Psoas muscle (tissue), 8 donors: ENCODE measurements around the gene MRPL14. TPM values are rescaled to one million over a fixed set of nuclear protein-coding genes. Genes with fewer than 3 reads are reported as not detected.
"Not testable (repeated sequence)": the region's sequence is repeated elsewhere in the genome, so short reads cannot be mapped to it uniquely, and the experiment has no call there.

Experiments used
- ATAC-seq, 4 donors: fragments of 200-7000 bp; cut with Tn5 transposase; one replicate each; pipeline ENCODE4 v1.9.1; 2020; ENCODE audit warnings: moderate library complexity in 3 of 4, mild to moderate bottlenecking in 2 of 4
- DNase-seq, 2 donors: peaks; one replicate each; pipeline ENCODE4 v3.0.0-alpha.2; 2020
- H3K27ac ChIP-seq: fragments of 200-600 bp; one replicate; pipeline ENCODE4 v1.8.0; 2022
- H3K27me3 ChIP-seq, 3 donors: fragments of 200-600 bp in 1 of 3; one replicate each; pipeline versions ENCODE4 v1.6.1 to v1.8.0; 2013 to 2022; ENCODE audit warnings: low read length in 2 of 3, mild to moderate bottlenecking in 2 of 3, moderate library complexity in 1 of 3; ENCODE audit not compliant: insufficient read depth in 3 of 3
- H3K36me3 ChIP-seq, 2 donors: fragments of 200-600 bp in 1 of 2; one replicate each; pipeline versions ENCODE4 v1.6.1 to v1.8.0; 2013 to 2022; ENCODE audit warnings: low read depth in 1 of 2, mild to moderate bottlenecking in 1 of 2, moderate library complexity in 1 of 2; ENCODE audit not compliant: insufficient read depth in 1 of 2
- H3K4me1 ChIP-seq: fragments of 200-600 bp; one replicate; pipeline ENCODE4 v1.8.0; 2022
- H3K4me3 ChIP-seq: fragments of 200-600 bp; one replicate; pipeline ENCODE4 v1.8.0; 2022; ENCODE audit warnings: mild to moderate bottlenecking
- H3K9me3 ChIP-seq: fragments of 200-600 bp; one replicate; pipeline ENCODE4 v1.8.0; 2022
- WGBS, 3 donors: extraction: QIAGEN DNeasy Blood & Tissue Kit; methylation state at CpG; one replicate each; pipeline versions ENCODE4 v1.1.6 to v1.1.7; 2013; 5-methylcytosine and 5-hydroxymethylcytosine counted together
- intact Hi-C, 2 donors: fragments of 100-400 bp; cut with DNase I; formaldehyde crosslinking; loops; one replicate each; pipeline versions ENCODE4 v1.11.0 to v1.14.2; 2022
- polyA plus RNA-seq, 3 donors: library from polyadenylated mRNA; stranded (reverse); fragments of 200-250 nt; gene quantifications; one replicate each; pipeline ENCODE4 v1.2.3, GENCODE V29; 2013
- total RNA-seq, 4 donors: library from RNA; stranded (reverse); fragmentation: NEBNext Ultra II Directional in 2 of 4; extraction: Animal tissue kit (Norgen Biotek cat#: 25700) in 2 of 4; gene quantifications; one replicate each; pipeline versions ENCODE4 v1.2.1 to v1.2.4, GENCODE V29; 2021 to 2023
- TF ChIP-seq, protein P1 (sequence below): fragments of 200-600 bp; IDR thresholded peaks from one replicate; pipeline ENCODE4 v1.8.0; 2022; ENCODE audit warnings: antibody characterized with exemption
- donor health status: healthy with polysubstance abuse.
- donor health status: DM: no; HTN: no; CAD: no; lungs with moderate emphysema.
- donor health status: Bipolar disorder and iron deficiency.
- donor health status: healthy.
- donor health status: DM: yes; HTN: yes; CAD: no.
- donor health status: DM: no; HTN: no; CAD: no.
- donor health status: DM: no; HTN: no; CAD: no.
- donor health status: DM: yes; HTN: yes; CAD: no.

Gene MRPL14
- total and polyA plus RNA-seq, 7 donors = 62.3 to 308 (median 166) TPM

GRCh38 chr6:44099192-44099591, 28.1 kb downstream of the MRPL14 start:
- H3K27ac ChIP-seq = no peak overlapping the region
- H3K4me1 ChIP-seq = peaks cover 14% of the 10 kb centered on the region
- intact Hi-C loops = loop anchor here in 1 of 2 donors (5.0 to 10.0 kb wide), 2 partner anchors 33 to 236 kb away; no protein-coding TSS in a partner anchor
- ATAC-seq = no peak
- DNase-seq = no peak
- peaks cover 6 to 33% of the 10 kb centered on the region in 2 donors for H3K36me3 ChIP-seq
- H3K9me3 ChIP-seq = no peaks in the 10 kb centered on the region
- WGBS, 3 donors = 35 to 61% (median 47%) methylated on average over 1 of the region's 1 CpG
- TF ChIP-seq, protein P1, sequence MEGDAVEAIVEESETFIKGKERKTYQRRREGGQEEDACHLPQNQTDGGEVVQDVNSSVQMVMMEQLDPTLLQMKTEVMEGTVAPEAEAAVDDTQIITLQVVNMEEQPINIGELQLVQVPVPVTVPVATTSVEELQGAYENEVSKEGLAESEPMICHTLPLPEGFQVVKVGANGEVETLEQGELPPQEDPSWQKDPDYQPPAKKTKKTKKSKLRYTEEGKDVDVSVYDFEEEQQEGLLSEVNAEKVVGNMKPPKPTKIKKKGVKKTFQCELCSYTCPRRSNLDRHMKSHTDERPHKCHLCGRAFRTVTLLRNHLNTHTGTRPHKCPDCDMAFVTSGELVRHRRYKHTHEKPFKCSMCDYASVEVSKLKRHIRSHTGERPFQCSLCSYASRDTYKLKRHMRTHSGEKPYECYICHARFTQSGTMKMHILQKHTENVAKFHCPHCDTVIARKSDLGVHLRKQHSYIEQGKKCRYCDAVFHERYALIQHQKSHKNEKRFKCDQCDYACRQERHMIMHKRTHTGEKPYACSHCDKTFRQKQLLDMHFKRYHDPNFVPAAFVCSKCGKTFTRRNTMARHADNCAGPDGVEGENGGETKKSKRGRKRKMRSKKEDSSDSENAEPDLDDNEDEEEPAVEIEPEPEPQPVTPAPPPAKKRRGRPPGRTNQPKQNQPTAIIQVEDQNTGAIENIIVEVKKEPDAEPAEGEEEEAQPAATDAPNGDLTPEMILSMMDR = no peak
- no peaks in the 10 kb centered on the region for H3K27me3 ChIP-seq
- no peak overlapping the region for H3K4me3 ChIP-seq

DNA sequence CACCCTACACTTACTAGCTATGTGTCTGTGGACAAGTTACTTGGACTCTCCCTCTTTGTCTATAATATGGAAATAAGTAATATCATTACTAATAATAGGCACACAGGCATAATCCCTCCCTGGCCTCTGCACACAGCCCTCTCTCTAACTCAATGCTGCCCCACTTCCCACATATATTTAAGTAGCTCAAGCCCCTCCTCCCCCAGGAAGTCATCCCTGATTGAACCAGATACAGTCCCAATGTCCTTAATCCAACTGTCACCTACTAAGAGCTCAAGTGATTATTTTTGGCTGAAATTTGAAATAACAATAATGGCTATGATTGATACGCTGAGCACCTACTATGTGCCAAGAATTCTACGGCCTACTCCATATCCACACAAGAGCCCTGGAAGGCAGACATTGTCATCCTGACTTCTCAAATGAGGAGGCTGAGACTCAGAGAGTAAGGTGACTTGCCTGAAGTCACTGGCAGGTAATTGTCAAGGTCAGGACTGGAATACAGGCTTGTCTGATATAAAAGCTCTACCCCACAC, 29.4 kb downstream of the MRPL14 start:
- intact Hi-C loops = loop anchor here (2.0 to 10.0 kb wide), 3 partner anchors 34 to 237 kb away; no protein-coding TSS in a partner anchor
- Histone ChIP-seq H3K9me3 (no peaks in the 10 kb centered on the region), H3K36me3 (peaks cover 6 to 31% of the 10 kb centered on the region in 2 donors), H3K4me1 (peaks cover 5% of the 10 kb centered on the region), H3K27me3 (no peaks in the 10 kb centered on the region), H3K4me3 (no peak overlapping the region), H3K27ac (peak overlapping the region; percentile 37)
- 46 to 93% (median 67%) methylated on average over 2 of the region's 2 CpGs for WGBS, 3 donors
- ATAC-seq (no peak), DNase-seq (no peak)
- TF ChIP-seq, protein P1 = no peak

DNA sequence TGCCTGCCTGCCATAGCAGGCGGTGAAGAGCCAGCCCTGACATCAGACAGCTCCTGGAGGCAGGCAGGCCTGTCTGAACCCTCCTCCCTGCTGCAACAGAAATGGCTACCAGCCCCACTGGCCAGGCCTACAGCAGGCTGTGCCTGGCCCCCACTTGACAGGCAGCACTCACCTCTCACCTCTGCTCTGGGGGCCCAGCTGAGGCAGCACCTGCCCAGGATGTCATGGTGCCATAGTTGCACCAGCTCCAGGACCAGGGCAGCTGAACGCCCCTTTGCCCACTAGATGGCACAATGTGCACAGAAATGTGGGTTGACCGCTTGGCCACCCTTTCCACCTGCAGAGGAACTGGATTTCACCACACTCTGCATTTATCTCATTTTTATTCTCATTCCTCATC, 30.6 kb downstream of the MRPL14 start:
- Histone ChIP-seq H3K27ac (peak overlapping the region; percentile 55), H3K4me1 (peaks cover 4% of the 10 kb centered on the region), H3K9me3 (no peaks in the 10 kb centered on the region), H3K4me3 (no peak overlapping the region), H3K27me3 (no peaks in the 10 kb centered on the region), H3K36me3 (peaks cover 6 to 30% of the 10 kb centered on the region in 2 donors)
- ATAC-seq (peak; percentile 85 to 91 (median 86)), DNase-seq (peak; percentile 75 to 87)
- intact Hi-C loops = loop anchor here (1.0 to 10.0 kb wide), 4 partner anchors 36 to 238 kb away; no protein-coding TSS in a partner anchor
- TF ChIP-seq, protein P1 = peak; percentile 79
- whole genome bisulfite sequencing, 3 donors = 25 to 44% (median 27%) methylated on average over 3 of the region's 3 CpGs

DNA sequence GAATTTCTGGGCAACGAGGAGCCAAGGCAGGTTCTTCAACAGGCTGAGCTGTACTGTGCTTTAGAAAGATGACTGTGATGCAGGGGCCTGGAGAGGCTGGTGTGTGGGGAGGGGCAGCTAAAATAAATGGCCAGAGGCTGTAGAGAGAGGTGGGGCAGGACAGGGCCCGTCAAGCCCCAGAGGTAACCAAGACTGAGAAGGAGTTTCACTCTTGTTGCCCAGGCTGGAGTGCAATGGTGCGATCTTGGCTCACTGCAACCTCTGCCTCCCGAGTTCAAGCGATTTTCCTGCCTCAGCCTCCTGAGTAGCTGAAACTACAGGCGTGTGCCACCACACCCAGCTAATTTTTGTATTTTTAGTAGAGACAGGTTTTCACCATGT, 32.0 kb downstream of the MRPL14 start:
- not testable (repeated sequence) for H3K27me3 ChIP-seq, H3K9me3 ChIP-seq, ATAC-seq, H3K27ac ChIP-seq, H3K4me3 ChIP-seq, H3K4me1 ChIP-seq, DNase-seq
- WGBS, 3 donors = 83 to 91% (median 86%) methylated on average over 5 to 6 of the region's 6 CpGs
- intact Hi-C loops = loop anchor here in 1 of 2 donors (5.0 to 10.0 kb wide), 2 partner anchors 37 to 240 kb away; no protein-coding TSS in a partner anchor
- peaks cover 6 to 21% of the 10 kb centered on the region in 2 donors for H3K36me3 ChIP-seq

GRCh38 chr6:44094403-44095242, 32.6 kb downstream of the MRPL14 start:
- ATAC-seq = no peak
- Histone ChIP-seq H3K9me3 (no peaks in the 10 kb centered on the region), H3K27me3 (no peaks in the 10 kb centered on the region), H3K4me3 (no peak overlapping the region), H3K27ac (no peak overlapping the region), H3K36me3 (peaks cover 5 to 18% of the 10 kb centered on the region in 2 donors), H3K4me1 (peaks cover 4% of the 10 kb centered on the region)
- TF ChIP-seq, protein P1 = no peak
- 86 to 90% (median 88%) methylated on average over 10 of the region's 10 CpGs for WGBS, 3 donors
- intact Hi-C loops = loop anchor here in 1 of 2 donors (5.0 to 10.0 kb wide), 2 partner anchors 38 to 240 kb away; no protein-coding TSS in a partner anchor
- no peak for DNase-seq
